HG02973 (cell line): ENCODE results near the gene SKP1.

Experiments
- ATAC-seq: cut with Tn5 transposase; IDR thresholded peaks from one replicate; pipeline ENCODE4 v1.9.1; 2021; ENCODE audit warnings: moderate library complexity; ENCODE audit not compliant: unreplicated experiment

The SKP1 gene

GRCh38 chr5:134143944-134144941, 32.5 kb downstream of the SKP1 start:
- no peak for ATAC-seq

DNA sequence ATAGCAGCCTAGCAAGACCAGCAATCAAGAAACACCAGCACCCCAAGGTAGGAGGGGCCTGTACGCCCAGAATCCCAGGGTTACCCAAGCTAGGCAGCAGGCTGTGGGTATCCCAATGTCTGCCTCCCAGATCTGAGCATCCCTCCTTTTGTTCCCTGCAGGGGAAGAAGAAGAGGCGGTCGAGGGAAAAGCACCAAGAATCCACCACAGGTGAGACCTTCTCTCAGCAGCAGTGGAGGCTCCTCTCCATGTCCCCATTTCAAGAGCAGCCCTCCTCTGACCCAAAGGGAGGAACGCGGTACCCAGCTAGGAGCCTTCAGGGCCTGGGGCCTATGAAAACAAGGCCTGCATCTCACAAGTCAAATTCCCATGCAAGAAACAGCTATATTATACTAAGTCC, 33.3 kb downstream of the SKP1 start:
- ATAC-seq = no peak

GRCh38 chr5:134142806-134143205, 33.9 kb downstream of the SKP1 start:
- ATAC-seq = no peak

DNA sequence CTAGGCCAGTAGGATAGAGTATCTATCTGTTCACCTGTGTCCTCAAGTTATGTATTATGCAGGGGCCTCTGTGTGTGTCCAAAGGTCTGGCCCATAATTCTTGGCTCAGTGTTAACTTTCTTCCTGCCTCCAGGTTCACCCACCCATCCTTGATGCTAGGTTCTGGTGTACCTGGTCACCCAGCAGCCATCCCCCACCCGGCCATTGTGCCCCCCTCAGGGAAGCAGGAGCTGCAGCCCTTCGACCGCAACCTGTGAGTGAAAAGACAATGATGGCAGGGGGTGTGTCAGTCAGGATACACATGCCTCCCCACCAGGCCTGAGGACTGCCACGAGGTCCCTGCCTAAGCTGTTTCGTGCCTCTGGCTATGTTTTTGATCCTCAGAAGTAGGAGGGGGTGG, 34.7 kb downstream of the SKP1 start:
- no peak for ATAC-seq

DNA sequence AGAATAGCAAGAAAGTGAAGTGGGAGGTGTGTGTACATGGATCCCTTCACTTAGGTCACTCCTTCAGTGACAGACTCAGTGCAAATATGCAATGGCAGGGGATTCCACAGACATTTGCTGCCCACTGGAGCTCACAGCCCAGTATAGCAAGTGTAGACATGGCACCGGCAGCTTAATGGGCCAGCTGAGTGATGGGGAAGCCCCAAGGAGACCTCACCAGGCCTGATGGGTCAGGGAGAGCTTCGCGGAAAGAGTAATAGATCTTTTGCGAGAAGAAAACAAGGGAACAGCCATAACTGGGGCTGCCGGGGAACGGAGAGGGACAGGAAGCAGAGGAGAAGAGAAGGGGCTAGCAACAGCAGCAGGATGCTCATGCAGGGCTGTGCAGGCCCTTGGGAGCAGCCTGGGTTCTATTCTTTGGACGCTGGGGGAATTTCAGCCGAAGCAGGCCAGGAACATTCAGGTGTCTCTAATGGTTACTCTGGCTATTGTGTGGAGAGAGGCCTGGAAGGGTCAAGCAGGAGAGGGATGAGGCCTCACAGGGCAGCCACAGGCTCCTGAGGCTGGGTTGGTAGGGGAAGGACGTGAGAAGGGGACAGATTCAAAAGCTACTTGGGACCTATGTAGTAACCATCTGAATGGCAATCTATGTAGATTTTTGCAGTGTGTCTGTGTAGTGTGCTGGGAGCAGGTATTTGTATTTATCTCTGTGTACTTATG, 35.3 kb downstream of the SKP1 start:
- ATAC-seq = no peak

DNA sequence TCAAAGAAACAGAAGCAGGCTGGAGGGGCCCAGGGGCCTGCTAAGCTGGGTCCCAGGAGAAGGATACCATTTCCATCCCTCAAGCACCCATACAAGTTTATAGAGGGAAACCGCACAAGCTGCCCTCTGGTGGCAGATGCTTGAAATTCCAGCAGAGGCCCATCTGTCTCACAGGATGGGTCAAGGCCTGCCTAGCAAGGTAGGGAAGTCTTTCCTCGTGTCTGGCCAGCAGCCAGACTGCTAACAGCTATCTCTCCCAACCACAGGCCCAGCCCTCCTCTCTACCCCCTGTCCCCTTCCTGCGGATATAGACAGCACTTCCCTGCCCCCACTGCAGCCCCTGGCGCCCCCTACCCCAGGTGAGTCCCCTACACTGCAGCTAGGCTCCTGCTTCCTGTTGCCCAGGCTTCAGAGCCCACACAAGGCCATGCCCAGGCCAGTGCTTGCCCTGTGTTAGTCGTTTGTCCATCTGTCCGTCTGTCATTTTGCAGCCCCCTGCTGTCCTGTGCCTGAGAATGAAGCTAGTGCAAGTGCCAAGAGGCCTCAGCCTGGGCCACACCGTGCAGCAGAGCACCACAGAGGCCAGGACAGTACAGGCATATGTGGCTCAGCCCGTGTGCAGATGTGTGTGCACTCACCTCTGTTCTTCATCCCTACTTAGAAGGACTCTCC, 36.1 kb downstream of the SKP1 start:
- no peak for ATAC-seq

DNA sequence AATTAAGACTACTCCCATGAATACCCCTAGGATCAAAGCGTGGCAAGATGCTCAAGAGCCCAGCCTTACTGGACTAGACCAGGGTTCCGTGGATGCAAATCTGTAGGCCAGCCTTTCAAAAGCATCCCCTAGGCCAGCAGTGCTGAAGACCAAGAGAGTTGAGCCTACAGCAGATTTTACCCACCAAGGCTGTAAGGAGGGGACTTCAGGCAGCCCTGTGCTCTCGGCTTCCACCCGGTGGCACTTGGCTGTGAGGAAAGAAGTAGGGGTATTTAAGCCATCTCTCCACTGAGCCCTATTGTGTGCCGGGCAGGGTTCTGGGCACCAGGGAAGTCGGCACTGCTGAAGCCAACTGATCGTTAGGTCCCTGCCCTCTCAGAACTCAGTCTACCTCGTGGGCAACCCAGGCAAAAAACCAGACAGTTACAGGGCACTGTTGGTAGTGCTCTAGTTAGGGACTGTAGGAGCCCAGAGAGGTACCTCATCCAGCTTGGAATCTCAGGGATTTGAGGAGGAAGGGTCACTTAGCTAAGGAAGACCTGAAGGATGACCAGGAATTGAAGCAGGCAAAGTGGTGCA, 36.8 kb downstream of the SKP1 start:
- no peak for ATAC-seq

DNA sequence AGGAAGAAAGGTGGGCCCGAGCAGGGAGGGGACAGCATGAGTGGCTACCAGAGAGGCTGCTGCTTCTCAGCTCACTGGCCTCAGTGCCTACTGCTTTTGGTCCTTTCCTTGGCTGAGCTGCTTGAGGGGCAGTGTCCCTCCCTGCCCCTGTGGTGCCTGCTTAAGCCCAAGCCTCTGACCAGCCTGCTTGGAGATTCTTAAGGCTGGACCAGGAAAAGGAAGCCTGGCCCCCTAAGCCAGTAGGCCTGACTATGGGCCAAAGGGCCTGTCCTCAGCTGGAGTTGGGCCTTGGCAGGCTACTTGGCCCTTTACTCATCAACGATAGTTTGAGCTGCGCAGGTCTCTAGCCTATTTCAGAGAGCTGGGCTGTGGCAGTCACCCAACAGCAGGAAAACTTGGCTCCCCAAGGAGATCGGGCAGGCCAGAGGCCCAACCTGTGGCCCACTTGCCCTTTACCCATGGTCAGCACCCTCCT, 37.3 kb downstream of the SKP1 start:
- ATAC-seq = no peak

- peak; percentile 82 for ATAC-seq
Observed at GRCh38 chr5:134138416-134139376, 38.1 kb downstream of the SKP1 start.

DNA sequence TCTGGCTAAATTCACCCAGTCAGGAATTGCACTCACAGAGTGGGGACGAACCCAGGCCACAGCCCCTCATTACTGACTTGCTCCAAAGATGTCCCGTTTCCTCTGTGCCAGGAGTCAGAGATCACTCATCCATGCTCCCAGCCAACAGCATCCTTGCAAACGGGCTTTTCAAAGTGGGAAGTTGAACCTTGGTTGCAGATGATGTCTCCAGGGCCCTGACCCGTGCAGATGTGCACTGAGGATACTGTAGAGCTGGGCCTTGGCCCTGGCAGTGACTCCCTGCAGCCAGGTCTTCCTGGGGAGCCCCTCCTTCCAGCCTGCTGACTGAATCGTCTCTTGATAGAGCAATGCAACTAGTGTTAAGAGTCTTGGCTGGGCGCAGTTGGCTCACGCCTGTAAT, 40.0 kb downstream of the SKP1 start:
- ATAC-seq = no peak

DNA sequence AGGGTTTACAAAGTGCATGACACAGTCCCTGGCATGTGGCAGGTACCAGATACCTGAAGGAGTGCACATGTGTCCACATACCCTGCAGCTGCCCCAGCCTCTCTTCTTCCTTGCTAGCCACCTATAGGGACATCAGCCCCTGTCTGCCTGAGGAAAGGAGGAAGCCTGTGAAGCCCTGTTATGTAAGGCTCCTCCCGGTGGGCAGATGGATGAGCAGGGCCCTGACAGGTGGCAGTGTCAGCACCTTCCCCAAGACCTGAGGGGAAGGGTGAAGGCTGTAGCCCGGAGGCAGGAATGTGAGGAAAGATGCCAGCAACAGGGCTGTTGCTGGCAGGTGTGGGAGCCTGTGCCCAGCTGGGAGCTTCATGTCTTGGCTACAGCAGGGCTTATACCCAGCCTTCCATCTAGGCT, 40.5 kb downstream of the SKP1 start:
- no peak for ATAC-seq

DNA sequence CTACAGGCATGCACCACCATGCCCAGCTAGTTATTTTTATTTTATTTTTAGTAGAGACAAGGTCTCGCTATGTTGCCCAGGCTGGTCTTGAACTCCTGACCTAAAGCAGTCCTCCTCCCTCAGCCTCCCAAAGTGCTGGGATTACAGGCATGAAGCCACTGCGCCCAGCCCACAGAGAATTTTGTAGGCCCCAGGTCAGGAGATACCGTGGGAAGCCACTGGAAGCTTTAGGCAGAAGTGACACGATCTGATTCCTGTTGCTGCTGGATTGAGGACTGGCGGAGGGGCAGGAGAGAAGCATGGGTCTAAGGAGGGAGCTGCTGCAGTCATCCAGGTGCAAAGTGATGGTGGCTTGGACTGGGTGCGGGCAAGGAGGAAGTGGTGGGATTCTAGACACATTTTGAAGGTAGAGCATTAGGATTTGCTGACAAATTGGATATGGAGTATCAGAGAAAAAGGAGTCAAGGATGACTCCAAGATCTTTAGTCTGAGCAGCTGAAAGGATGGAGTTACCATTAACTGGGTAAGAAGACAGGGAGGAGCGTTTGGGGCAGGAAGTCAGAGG, 41.6 kb downstream of the SKP1 start:
- no peak for ATAC-seq

DNA sequence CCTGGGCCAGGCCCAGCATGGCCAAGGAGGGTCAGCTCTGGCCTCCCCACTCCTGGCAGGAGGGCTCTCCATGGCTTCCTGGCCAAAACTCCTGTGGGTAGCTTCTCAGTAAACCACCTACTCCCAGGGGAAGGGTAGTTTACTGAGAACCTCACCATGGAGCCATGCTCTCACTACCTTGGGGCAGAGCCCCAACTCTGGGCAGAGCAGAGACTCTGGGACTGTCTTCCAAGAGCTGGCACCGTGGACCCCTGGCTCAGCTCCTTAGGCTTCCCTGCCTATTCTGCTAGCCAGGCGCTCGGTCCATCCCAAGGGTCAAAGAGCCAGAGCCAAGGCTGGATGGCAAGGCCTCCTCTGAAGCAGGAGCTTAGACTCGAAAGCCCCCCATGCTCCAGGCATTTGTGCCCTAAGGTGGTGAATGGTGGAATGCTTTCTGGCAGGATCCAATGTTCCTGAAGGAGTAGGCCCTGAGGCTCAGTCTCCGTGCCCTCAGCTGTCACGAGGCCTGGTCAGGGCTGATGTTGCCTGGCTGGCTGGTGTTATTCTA, 42.7 kb downstream of the SKP1 start:
- no peak for ATAC-seq

DNA sequence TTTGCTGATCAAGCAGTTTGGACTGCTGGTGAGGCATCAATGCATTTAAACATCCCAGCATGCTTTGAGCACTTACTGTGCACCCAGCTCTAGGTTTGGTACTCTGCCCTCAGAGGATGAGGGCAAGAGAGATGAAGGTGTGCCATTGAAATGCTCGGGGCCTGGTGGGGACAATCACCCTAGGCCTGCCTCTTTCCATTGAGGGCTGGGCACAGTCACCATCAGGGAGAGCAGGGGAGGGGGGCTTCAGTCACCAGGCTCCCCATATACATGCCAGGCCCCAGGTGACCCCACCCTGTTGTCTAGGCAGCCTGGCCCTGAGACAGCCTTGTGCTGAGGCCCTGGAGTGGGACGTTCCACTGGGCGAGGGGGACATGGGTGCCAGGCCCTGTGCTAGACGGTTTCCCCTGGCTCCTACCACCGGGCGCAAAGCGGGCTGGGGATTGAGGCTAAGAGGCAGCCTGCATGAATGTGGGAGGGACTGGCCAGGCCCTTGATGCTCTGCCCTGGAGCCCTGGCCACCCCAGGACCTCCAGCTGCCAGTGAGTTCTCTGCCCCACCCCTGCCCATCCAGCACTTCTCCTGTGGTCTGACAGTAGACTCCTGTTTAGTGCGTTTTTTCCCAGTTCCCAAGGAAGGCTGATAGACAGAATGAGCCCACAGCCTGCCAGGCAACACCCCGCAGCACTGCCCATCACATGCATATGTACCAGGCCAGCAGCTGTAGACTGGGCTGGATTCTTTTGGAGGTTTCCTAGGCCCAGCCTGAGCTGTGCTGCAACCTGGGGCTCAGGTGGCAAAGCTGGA, 43.4 kb downstream of the SKP1 start:
- no peak for ATAC-seq

DNA sequence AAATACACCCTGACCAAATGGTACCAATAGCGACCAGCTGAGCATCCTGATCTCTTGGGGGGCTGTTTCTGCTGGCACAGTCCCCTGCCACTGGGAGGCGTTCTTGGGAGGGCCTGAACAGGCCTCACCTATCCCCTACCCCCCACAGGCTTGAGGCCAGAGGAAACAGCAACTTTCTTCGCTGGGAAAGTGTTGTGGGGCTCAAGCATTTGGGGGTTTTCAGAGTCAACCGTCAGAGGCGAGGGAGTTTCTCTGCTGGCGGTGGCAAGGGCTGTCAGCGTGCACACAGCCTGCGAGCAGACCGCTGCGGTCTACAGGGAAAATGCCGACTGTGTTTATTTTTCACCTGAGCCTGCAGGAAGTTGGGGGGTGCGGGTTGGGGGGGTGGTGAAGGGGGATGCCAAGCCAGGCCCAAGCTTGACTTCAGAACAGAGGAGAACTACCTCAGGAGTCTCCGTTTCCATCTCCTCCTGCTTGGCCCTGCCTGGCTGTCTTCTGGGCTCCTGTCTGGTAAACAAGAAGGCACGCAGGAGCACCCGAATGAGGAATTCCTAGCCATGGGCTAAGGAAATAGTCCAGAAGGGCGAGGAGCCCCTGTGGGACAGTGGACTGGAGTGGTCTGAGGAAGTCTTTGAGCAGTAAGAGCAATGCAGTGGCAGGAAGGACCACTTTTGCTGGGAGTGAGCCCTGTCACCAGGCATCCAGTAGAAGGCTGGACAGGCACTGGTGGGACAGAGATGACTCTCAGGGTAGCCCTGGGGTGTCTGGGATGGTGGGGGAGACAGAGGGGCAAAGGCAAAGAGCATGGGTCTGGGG, 44.2 kb downstream of the SKP1 start:
- ATAC-seq = peak; percentile 57

DNA sequence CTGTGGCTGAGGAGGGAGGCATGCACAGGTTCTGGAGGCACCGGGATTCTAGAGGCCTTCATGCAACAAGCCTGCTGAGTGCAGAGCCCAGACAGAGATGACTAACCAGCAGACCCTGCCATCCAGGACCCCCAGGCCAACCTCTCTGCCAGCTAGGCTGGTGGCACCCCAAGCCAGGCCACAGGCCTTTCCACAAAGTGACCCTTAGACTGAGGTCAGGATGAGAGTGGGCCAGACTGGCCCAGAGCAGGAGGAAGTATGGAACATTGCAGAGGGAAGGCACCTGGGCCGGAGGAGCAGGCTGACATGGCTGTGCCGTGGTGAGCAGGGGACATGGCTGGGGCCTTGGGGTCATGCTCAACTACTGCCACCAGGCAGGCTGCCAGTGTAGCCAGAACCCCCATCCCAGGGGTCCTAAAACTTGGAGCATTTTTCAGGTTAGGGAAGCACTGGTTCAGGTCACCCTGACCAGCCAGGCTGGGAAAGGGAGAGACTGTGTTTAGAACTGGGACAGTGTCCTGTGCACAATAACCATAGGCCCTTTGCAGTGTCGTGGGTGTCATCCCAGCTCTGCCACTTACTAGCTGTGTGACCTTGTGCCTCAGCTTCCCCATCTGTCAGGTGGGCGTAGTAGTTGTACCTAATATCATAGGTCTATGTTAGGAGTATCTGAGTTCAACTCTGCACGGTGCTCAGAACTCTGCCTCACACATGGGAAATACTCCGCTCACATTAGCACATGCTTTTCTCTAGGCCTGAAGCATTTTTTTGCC, 45.0 kb downstream of the SKP1 start:
- ATAC-seq = no peak

DNA sequence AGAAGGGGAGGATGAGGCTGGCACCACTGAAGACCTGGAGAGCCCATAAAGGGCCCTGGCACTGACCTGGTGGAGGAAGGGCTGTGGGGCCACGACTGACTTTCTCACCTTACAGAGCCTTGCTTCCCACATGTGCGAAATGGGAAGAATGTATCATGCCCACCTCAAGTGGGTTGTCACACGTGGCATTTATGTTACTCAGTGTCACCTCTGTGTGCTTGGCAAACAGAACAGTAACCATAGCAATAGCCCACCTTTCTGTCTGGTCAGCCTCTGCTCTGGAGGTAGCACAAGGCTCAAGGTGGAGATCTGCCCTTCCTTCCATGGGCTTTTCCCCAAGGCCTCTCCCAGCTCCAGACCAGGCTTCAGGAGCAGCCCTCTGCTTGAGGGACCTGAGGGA, 45.6 kb downstream of the SKP1 start:
- ATAC-seq = no peak
